HG02642 (cell line): ENCODE results near the gene TRABD2B.

Experiments used
- ATAC-seq: cut with Tn5 transposase; IDR thresholded peaks from one replicate; pipeline ENCODE4 v1.9.1; 2021; ENCODE audit warnings: mild to moderate bottlenecking; ENCODE audit not compliant: unreplicated experiment, poor library complexity

Gene TRABD2B

DNA sequence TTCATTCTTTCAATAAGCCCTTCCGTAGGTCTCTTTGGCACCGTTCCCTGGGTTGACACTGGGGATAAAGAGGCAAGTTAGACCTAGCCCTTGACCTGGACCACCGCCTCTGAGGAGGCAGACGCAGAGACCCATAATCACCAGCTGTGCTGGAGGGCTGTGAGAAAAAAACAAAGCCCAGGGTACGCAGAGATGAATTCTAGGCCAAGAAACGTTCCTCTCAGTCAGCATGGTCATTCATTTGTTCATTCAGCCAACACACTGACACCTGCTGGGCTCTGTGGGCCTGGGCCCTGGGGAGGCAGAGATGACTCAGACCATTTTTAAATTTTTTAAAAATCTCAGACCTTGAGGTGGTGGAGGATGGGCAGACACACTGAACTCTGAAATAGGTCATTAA lies 26.3 kb upstream of the TRABD2B start:
- ATAC-seq, result no peak

DNA sequence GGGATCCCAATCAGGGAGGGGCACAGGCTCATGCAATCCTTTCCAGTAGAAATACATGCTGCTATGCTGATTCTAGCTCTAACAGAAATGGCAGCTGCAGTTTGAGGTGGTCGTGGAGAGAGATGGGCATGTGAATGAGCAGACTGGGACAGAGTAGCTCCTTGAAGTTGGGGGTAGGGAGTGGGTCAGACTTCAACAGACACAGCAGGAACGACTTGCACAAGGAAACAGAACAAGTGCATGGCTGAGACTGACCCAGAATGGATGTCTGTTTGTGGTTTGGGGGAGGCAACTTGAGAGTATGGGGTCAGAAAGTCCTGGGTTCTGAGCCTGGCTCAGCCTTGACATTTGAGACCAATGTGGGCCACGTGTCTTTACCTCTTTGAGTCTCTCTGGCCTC lies 25.1 kb upstream of the TRABD2B start:
- no peak for ATAC-seq

DNA sequence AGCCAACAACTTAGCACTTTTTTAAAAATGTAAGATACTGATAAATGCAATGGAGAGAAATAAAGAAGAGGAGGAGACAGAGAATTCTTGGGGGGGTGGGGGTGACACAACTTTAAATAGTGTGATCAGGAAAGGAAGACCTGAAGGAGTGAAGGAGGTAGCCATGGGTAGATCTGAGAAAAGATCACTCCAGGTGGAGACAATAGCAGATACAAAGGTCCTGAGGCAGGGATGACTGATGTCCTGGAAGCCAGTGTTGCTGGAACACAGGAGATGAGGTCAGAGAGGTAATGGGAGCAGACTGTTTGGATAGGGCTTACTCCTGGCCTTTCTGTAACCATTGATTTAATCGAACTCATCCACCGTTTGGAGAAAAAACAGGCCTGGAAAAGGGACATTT lies 24.6 kb upstream of the TRABD2B start:
- ATAC-seq, result no peak

DNA sequence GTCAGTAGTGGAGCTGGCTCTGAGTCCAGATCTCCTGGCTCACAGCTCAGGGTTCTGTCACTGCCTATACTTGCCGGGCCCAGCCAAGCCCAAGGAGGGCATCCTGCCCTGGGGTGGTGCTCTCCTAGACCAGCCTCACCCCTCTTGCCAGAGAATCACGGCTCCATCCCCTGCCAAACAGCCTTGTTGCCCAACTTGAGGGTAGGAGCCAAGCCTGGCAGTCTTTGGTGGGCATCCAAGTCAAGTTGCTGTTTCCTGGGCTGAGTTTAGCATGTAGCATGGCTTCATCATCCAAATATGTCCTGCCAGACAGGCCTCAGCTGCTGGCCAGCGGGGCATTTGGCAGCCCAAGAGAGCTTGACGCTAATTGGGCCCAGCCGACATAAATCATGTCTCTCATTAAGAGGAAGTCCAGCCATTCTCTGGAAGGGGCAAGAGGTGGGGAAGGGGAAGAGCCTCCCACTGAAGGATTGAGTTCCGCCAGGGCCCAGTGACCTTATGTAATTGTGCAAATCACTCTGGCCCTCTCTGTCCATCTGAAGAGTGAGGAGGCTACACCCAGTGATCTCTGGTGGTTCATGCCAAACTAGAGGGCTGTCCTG lies 22.6 kb upstream of the TRABD2B start:
- ATAC-seq, result no peak

DNA sequence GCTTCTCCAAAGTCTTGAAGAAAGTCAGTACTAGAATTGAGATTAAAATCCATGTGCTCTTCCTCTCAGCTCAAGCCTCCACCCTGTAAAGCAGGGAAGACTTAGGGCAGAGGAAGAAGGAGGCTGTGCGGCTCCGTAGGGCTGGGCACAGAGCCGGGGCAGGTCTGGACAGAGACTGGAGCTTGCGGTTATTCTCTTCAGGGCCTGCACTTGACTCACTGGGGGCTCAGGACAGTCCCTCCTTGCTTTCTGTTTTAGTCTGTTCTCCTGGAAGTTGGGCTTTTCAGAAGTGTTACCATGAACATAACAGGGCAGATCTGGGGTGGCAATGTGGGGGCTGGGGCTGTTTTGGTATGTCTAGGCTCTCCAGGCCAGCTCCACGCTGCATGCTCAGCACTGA lies 21.6 kb upstream of the TRABD2B start:
- ATAC-seq, result no peak

DNA sequence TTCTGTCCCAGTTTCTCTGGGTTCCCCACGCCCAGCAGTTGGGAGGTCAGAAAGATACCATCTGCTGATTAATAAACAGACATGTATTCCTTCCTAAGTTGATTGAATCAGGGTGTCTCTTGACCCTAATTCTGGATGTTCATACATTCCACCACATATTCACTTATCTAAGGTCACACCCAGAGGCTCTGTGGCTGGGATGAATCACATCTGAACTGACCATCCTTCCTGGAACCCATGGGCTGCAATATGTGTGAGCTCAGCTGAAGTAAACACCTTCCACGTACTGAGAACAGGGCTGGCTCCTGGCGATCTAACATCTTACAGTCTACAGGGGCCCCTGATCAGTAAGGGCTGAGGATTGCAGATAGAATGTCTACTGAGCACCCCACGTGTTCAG lies 20.5 kb upstream of the TRABD2B start:
- ATAC-seq, result no peak

DNA sequence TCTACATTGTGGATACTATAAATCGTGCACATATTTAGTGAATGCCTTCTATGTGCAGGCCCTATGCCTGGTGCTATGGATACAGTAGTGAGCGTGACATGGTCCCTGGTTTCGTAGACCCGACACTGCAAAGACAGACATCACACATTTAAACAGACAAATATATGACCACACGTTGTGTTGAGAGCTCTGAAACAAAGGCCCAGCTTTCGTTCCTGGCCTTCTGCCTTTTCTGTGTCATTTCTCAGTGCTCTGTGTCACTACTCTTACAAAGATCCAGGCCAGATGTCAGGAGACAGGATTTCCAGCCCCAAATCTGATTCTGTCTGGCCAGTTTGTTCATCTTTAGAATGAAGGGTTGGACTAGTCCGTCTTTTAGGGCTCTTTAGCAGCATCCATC lies 19.3 kb upstream of the TRABD2B start:
- ATAC-seq, result no peak

DNA sequence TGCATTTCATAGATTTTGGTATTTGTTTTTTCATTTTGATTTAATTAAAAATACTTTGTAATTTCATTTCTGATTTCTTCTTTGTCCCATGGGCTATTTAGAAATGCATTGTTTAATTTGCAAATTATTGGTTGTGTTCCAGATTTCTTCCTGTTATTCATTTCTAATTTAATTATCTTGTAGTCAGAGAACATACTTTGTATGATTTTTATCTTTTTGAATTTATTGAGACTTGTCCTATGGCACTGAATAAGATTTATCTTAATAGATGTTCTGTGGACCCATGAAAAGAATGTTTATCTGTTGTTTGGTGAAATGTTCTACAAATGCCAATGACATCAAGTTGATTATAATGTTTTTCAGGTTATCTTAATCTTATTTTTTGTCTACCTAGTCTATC lies 16.1 kb upstream of the TRABD2B start:
- ATAC-seq, result no peak

DNA sequence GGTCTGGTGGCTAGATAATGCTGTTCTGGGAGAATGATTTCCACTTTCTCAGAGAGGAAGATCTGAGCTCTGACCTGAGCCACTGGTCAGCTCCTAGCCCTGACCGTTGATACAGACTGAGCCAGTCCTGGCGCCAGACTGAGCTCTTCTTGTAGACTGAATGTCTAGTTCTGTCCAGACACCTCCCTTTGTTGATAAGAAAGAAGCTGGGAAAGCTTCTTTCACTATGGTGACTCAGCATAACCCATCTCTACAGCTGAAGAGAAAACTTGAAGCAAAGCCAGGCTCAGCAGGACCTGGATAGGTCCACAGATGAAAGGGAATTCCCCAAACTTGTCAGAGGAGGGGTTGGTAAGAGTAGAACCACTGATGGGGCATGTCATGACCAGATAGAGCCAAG lies 9.9 kb upstream of the TRABD2B start:
- ATAC-seq, result no peak

DNA sequence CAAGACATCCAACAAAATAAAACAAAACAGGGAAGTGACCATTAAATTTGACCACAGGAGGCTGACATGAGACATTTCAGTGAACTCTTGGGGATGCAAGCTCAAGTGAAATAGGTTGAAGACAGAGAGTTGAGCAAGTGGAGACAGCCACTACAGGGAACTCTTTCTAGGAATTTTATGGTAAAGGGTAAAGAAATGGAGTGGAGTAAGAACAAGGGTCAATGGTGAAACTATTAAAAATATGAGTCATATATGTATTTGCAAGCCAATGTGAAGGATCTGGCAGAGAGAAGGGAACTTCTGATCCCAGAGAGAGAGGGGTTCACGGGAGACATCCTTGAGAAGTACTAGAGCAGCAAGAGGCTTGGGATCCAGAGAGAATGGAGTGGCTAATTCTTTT lies 9.1 kb upstream of the TRABD2B start:
- ATAC-seq, result no peak

DNA sequence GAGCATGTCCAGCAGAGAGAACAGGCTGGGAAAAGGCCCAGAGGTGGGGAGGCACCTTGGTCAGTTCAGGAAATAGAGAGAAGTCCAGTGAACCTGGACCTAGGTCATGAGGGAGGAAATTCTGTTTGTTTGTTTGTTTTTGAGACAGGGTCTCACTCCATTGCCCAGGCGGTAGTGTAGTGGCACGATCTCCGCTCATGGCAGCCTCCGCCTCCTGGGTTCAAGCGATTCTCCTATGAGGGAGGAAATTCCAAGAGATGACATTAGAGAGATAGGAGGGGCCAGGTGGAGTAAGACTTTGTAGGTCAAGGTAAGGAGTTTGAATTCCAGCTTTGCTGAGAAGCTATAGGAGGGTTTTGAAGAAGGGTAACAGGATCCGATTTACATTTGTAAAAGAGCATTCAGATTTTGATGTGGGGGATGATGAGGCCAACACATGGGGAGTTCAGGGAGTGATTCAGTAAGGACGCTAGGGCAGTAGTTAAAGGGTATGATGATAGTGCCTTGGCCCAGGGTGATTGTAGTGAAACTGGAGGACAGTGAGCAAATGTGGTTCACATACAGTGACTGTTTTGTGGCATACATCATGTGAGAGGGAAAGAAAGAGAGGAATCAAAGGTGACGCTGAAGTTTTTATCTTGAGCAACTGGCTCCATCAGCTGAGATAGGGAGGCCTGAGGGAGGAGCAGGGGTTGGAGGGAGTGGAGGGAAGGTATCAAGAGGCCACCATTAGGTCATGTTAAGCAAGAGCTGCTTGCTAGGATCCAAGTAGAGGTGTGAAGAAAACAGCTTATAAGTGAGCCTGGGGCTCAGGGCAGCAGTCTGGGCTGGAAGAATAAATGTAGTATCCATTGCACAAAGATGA lies 8.3 kb upstream of the TRABD2B start:
- ATAC-seq, result no peak

DNA sequence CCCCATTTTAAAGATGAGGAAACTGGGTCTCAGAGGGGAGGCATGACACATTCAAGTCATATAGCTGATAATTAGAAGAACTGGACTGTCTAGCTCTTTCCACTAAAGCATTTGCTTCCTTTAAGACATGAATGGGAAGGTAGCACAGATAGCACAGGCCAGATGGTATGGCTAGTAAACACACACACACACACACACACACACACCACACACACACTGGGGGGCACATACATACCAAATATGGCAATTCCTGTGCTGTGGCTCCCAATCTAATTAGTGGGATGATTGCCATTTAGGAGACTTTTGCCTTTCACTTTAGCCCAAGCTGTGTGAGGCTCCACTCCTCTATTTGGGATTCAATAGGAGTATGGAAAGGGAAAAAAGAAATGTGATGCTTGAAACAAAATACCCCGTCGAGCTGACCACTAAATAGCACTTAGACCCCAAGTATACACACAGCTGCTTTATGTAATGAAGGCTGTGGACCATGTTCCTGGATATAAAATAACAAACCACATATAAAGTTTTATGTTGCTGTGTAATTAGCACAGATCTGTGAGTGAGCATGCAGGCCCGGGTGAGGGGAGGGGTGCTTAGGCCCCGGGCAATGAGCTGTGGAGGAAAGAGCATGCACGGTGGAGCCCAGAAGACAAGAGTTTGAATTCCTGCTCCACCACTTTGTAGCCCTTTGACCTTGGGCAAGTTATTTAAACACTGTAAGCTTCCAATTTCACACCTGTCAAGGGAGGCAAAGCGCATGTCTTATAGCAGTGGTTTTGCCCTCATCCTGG lies 6.8 kb upstream of the TRABD2B start:
- no peak for ATAC-seq

DNA sequence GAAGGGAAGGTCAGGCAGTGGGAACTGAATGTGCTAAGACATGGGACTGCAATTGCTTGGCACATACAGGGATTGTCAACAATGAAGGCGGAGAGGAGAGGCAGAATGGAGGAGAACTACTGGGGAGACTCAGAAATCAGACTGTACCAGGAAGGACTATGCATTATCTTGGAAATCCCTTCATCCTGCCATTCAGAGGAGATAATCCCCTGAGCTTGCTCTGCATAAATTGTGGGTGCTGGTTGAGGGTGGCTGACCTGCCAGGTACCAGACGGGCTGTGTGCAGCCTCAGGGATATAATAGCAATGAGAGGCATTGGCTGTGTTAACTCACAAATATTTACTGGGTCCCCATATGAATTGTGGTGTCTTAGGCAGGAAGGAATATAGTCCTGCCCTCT lies 5.0 kb upstream of the TRABD2B start:
- no peak for ATAC-seq

DNA sequence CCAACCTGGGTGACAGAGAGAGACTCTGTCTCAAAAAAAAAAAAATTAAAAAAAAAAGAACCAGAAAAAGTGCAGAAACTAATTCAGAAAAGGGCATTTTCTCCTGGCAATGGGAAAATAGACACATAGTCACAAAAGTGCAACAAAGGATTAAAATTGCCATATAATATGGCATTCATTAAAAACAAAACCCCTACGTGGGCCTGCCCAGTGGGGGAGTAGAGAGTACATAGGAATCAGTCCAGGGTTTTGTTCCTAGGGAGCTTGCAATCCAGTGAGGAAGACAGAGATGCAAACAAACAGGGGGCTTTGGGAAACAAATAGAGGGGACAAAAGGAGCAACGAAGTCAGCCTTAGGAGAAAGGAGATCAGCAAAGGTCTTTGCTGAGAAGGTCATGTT lies 4.5 kb upstream of the TRABD2B start:
- ATAC-seq, result no peak

DNA sequence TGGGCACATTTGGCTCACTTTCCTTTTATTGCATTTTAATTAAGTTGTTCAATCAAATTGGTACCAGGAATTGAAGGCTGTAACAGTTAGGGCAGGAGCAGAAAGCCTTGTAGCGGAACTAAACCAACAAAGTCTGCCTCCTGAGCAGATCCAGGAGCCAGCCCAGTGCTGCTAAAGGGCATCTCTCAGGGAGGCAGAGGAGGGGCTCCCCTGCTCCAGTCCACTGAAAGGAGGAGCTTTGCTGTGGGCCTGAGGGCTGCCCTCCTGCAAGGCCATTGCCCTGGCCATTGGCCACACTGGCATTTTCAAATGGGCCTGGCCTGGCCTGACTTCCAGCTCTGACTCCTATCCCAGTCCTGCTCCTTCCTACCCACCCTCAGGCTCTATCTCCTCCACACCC lies 3.7 kb upstream of the TRABD2B start:
- no peak for ATAC-seq

DNA sequence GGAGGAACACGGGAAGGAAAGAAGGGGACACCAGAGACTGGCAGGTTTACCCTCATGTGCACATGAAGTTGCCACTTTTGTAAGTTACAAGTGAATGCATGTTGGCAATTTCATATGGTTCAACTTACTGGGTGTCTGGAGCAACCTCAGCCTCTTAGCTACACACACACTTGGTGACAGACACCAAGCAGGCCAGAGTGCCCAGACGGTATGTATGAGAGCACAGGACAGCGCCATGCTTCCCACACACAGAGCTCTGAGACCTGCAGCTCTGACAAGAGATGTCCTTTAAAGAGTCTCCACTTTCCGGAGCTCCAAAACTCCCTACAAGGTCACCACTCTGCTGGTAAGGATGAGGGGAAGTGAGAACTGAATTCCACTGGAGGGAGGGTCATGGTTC lies 1.9 kb upstream of the TRABD2B start:
- no peak for ATAC-seq

DNA sequence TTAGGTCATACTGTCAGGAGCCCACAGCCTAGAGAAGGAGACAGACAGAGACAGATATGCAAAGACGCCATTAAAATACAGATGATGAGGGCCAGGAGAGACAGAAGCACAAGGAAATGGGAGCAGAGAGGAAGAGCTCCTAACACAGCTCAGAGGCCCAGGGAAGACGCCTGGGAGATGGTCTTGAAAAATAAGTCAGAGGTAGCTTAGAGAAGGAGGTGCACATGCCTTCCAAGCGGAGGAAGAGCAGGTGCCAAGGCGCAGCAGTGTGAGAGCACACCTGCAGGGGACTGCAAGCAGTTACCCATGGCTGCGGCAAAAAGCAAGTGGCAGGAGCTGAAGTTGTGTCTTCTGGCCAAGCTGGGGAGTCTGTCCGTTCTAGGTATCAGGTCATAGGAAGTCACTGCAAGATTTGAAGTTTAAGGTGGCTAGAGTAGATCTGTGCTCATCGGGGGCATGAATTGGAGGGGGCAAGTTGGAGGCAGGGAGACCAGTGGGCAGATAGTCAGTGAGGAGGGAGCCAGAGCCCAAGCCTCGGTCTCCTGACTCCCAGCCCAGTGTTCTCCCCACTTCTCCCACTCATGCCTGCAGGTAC lies 1.3 kb upstream of the TRABD2B start:
- ATAC-seq, result no peak

DNA sequence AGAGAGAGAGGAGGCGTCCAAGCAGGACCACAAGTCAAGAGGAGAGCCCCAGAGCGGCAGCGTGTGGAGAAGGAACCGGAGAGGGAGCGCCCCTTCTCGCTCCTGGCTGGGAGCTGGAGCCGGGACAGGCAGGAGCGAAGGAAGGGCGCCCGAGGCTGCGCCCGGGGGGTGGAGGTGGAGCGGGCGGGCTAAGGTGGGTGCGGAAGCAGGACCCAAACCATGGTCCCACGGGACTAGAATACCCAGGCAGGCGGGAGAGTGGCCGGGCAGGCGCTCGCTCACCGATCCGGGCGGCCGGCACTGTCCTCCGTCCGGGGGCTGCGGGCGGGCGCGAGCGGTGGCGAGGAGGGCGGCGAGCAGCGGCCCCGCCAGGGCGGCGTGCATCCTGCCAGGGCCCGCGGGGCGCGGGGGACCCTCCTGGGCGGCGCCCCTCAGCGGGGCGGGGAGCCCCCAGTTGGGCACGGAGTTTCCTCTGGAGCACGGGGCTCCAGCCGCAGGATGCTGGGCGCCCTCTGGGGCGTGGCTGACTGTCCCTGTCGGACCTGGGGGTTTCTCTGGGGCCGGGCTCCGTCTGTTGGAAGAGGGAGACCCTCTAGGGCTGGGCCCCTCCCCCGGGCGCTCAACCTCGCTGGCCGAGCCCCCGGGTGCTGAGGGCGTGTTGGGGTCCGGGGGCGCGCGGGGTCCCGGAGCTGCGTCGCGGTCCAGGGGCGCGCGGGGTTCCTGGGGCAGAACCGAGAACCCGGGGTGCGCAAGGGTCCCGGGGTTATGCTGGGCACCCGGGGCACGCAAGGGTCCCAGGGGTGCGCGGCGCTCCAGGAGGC lies 569 bp downstream of the TRABD2B start:
- ATAC-seq, result no peak

DNA sequence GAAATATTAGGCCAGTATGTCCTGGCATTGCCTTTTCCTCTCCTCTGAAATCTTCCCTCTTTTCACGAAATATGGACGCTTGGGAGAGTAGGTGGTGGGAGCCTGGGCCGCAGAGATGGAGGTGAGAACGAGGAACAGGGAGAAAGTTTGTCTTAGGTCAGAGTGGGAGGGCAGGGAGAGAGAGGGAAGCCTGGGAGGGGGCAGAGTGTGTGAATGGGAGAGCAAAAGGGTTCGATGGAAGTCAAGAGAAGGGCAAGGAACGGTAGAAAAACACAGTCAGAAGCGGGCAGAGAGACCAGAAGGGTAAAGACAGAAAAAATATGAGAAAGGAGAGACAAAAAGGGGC lies 1.2 kb downstream of the TRABD2B start:
- ATAC-seq, result no peak

DNA sequence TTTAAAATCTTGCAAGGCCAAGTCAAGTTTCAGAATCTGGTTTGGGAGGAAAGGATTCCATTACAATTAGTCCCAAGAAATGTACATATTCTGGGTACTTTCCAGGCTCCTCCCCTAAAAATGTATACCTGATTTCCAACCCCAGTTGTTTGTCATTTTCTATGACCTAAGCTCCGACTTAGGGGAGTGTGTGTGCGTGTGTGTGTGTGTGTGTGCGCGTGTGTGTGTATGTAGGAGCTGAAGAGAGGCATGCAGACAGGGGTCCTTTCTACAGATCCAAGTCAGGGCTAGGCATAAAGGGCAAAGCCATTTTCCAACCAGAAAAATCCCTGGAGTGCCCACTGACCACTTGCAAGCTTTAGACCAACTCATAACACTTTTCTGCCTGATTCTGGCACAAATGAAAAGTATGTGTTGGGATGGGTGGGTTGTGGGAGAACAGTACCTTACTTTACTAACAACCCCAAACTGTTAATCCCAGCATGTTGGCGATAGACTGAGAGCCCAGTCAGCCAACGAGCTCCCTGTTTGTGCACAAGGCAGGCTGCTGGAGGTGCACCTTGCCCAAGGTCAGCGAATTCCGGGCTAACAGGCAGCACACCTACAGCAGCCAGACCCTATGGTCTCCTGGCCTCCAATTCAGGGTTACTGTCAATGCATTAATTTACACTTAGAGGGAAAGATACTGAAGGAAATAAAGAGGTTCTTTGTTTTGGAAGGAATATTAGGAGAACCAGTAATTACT lies 1.7 kb downstream of the TRABD2B start:
- no peak for ATAC-seq
